ENCODE measurements around the gene CFAP54. TPM values are rescaled to one million over a fixed set of nuclear protein-coding genes. Genes with fewer than 3 reads are reported as not detected.

Gene CFAP54
- total RNA-seq, 2 experiments from 2014 or later = 0.33 to 1.4 TPM

- ATAC-seq (no peak), DNase-seq (no peak)
- CTCF ChIA-PET = no interaction called here
- H3K27ac Mint-ChIP-seq = no peak overlapping the region
- H3K9me3 Mint-ChIP-seq (ENCODE audit: low read depth) = no peaks in the 10 kb centered on the region
- no peaks in the 10 kb centered on the region for H3K36me3 Mint-ChIP-seq
- H3K4me3 Mint-ChIP-seq = no peak overlapping the region
- H3K27me3 Mint-ChIP-seq = no peaks in the 10 kb centered on the region
- H3K4me1 Mint-ChIP-seq = no peaks in the 10 kb centered on the region
Measured at GRCh38 chr12:96774496-96775256, 285.3 kb downstream of the CFAP54 start.

- CTCF ChIA-PET = no interaction called here
- no peaks in the 10 kb centered on the region for H3K36me3 Mint-ChIP-seq
- ATAC-seq = no peak
- no peaks in the 10 kb centered on the region for H3K4me1 Mint-ChIP-seq
- no peaks in the 10 kb centered on the region for H3K9me3 Mint-ChIP-seq (ENCODE audit: low read depth)
- no peak overlapping the region for H3K27ac Mint-ChIP-seq
- H3K4me3 Mint-ChIP-seq = no peak overlapping the region
- no peaks in the 10 kb centered on the region for H3K27me3 Mint-ChIP-seq
- DNase-seq = no peak
Measured at GRCh38 chr12:96776908-96777307, 287.5 kb downstream of the CFAP54 start.

GRCh38 chr12:96780330-96780729 lies 291.0 kb downstream of the CFAP54 start:
- CTCF ChIA-PET = no interaction called here
- ATAC-seq (no peak), DNase-seq (no peak)
- Mint-ChIP-seq H3K36me3 (no peaks in the 10 kb centered on the region), H3K4me3 (no peak overlapping the region), H3K27ac (no peak overlapping the region), H3K27me3 (no peaks in the 10 kb centered on the region), H3K4me1 (no peaks in the 10 kb centered on the region), H3K9me3 (ENCODE audit: low read depth) (no peaks in the 10 kb centered on the region)

- Mint-ChIP-seq H3K36me3 (no peaks in the 10 kb centered on the region), H3K4me1 (no peaks in the 10 kb centered on the region), H3K27ac (no peak overlapping the region), H3K4me3 (no peak overlapping the region), H3K9me3 (ENCODE audit: low read depth) (no peaks in the 10 kb centered on the region), H3K27me3 (peaks cover 2% of the 10 kb centered on the region)
- no peak for DNase-seq
- CTCF ChIA-PET = no interaction called here
- no peak for ATAC-seq
Measured at GRCh38 chr12:96786791-96787190, 297.4 kb downstream of the CFAP54 start.

GRCh38 chr12:96803969-96804368 lies 314.6 kb downstream of the CFAP54 start:
- CTCF ChIA-PET = no interaction called here
- Mint-ChIP-seq H3K27ac (no peak overlapping the region), H3K4me3 (no peak overlapping the region), H3K4me1 (no peaks in the 10 kb centered on the region), H3K27me3 (peaks cover 2% of the 10 kb centered on the region), H3K36me3 (no peaks in the 10 kb centered on the region), H3K9me3 (ENCODE audit: low read depth) (no peaks in the 10 kb centered on the region)
- ATAC-seq (no peak), DNase-seq (no peak)

- no peaks in the 10 kb centered on the region for H3K27me3 Mint-ChIP-seq
- CTCF ChIA-PET = no interaction called here
Measured at GRCh38 chr12:96806272-96806671, 316.9 kb downstream of the CFAP54 start.

GRCh38 chr12:96807741-96808140 lies 318.4 kb downstream of the CFAP54 start:
- Mint-ChIP-seq H3K36me3 (no peaks in the 10 kb centered on the region), H3K4me1 (no peaks in the 10 kb centered on the region), H3K27ac (no peak overlapping the region), H3K27me3 (no peaks in the 10 kb centered on the region), H3K4me3 (no peak overlapping the region), H3K9me3 (ENCODE audit: low read depth) (no peaks in the 10 kb centered on the region)
- DNase-seq = no peak
- ATAC-seq = no peak
- CTCF ChIA-PET = no interaction called here

More at GRCh38 chr12:96806272-96806671, 316.9 kb downstream of the CFAP54 start:
- Mint-ChIP-seq H3K27ac (no peak overlapping the region), H3K36me3 (no peaks in the 10 kb centered on the region), H3K4me3 (no peak overlapping the region), H3K4me1 (no peaks in the 10 kb centered on the region), H3K9me3 (ENCODE audit: low read depth) (no peaks in the 10 kb centered on the region)
- ATAC-seq (no peak), DNase-seq (no peak)

- no peak overlapping the region for H3K4me3 Mint-ChIP-seq
- DNase-seq (no peak), ATAC-seq (no peak)
- H3K9me3 Mint-ChIP-seq (ENCODE audit: low read depth) = no peaks in the 10 kb centered on the region
- H3K27ac Mint-ChIP-seq = no peak overlapping the region
- H3K4me1 Mint-ChIP-seq = no peaks in the 10 kb centered on the region
- no peaks in the 10 kb centered on the region for H3K27me3 Mint-ChIP-seq
- CTCF ChIA-PET = no interaction called here
- no peaks in the 10 kb centered on the region for H3K36me3 Mint-ChIP-seq
Measured at GRCh38 chr12:96808587-96808986, 319.2 kb downstream of the CFAP54 start.

GRCh38 chr12:96809522-96809921 lies 320.1 kb downstream of the CFAP54 start:
- CTCF ChIA-PET = no interaction called here
- Mint-ChIP-seq H3K9me3 (ENCODE audit: low read depth) (no peaks in the 10 kb centered on the region), H3K27me3 (no peaks in the 10 kb centered on the region), H3K4me3 (no peak overlapping the region), H3K4me1 (no peaks in the 10 kb centered on the region), H3K36me3 (no peaks in the 10 kb centered on the region), H3K27ac (no peak overlapping the region)
- DNase-seq (no peak), ATAC-seq (no peak)

GRCh38 chr12:96810057-96810456 lies 320.7 kb downstream of the CFAP54 start:
- Mint-ChIP-seq H3K9me3 (ENCODE audit: low read depth) (no peaks in the 10 kb centered on the region), H3K36me3 (no peaks in the 10 kb centered on the region), H3K27me3 (no peaks in the 10 kb centered on the region), H3K27ac (no peak overlapping the region), H3K4me1 (no peaks in the 10 kb centered on the region), H3K4me3 (no peak overlapping the region)
- ATAC-seq = no peak
- DNase-seq = no peak
- CTCF ChIA-PET = no interaction called here

GRCh38 chr12:96810477-96810876 lies 321.1 kb downstream of the CFAP54 start:
- no peak overlapping the region for H3K27ac Mint-ChIP-seq

GRCh38 chr12:96811083-96811482 lies 321.7 kb downstream of the CFAP54 start:
- DNase-seq (no peak), ATAC-seq (no peak)
- Mint-ChIP-seq H3K36me3 (no peaks in the 10 kb centered on the region), H3K4me1 (no peaks in the 10 kb centered on the region), H3K27ac (no peak overlapping the region), H3K27me3 (no peaks in the 10 kb centered on the region), H3K9me3 (ENCODE audit: low read depth) (no peaks in the 10 kb centered on the region), H3K4me3 (no peak overlapping the region)
- CTCF ChIA-PET = no interaction called here

More at GRCh38 chr12:96810477-96810876, 321.1 kb downstream of the CFAP54 start:
- ATAC-seq (no peak), DNase-seq (no peak)
- H3K4me1 Mint-ChIP-seq = no peaks in the 10 kb centered on the region
- CTCF ChIA-PET = no interaction called here
- no peaks in the 10 kb centered on the region for H3K36me3 Mint-ChIP-seq
- H3K9me3 Mint-ChIP-seq (ENCODE audit: low read depth) = no peaks in the 10 kb centered on the region
- no peak overlapping the region for H3K4me3 Mint-ChIP-seq
- no peaks in the 10 kb centered on the region for H3K27me3 Mint-ChIP-seq

- Mint-ChIP-seq H3K4me3 (no peak overlapping the region), H3K4me1 (no peaks in the 10 kb centered on the region), H3K9me3 (ENCODE audit: low read depth) (no peaks in the 10 kb centered on the region), H3K36me3 (no peaks in the 10 kb centered on the region), H3K27me3 (no peaks in the 10 kb centered on the region), H3K27ac (no peak overlapping the region)
- CTCF ChIA-PET = no interaction called here
- DNase-seq = no peak
- no peak for ATAC-seq
Measured at GRCh38 chr12:96812153-96812552, 322.8 kb downstream of the CFAP54 start.

- no peak overlapping the region for H3K4me3 Mint-ChIP-seq
- H3K36me3 Mint-ChIP-seq = no peaks in the 10 kb centered on the region
- ATAC-seq (no peak), DNase-seq (no peak)
- H3K27me3 Mint-ChIP-seq = no peaks in the 10 kb centered on the region
- no peak overlapping the region for H3K27ac Mint-ChIP-seq
- CTCF ChIA-PET = no interaction called here
- no peaks in the 10 kb centered on the region for H3K4me1 Mint-ChIP-seq
- no peaks in the 10 kb centered on the region for H3K9me3 Mint-ChIP-seq (ENCODE audit: low read depth)
Measured at GRCh38 chr12:96814200-96814599, 324.8 kb downstream of the CFAP54 start.

GRCh38 chr12:96821592-96821991 lies 332.2 kb downstream of the CFAP54 start:
- no peak for DNase-seq
- Mint-ChIP-seq H3K27me3 (no peaks in the 10 kb centered on the region), H3K4me3 (no peak overlapping the region), H3K27ac (no peak overlapping the region), H3K9me3 (ENCODE audit: low read depth) (no peaks in the 10 kb centered on the region), H3K4me1 (no peaks in the 10 kb centered on the region), H3K36me3 (no peaks in the 10 kb centered on the region)
- no peak for ATAC-seq
- CTCF ChIA-PET = interaction anchor here (0.6 kb wide), 1 partner anchor 779 kb away, joined by 3 read pairs; no protein-coding TSS in a partner anchor

All from activated CD8-positive, alpha-beta memory T cell treated with anti-CD3 and anti-CD28 coated beads, Interleukin-2, amount 10 ng/mL, durations not matched to agents 7 days and 5 days (primary cell).